ENCODE data around the gene NCR2. TPM values are rescaled to one million over a fixed set of nuclear protein-coding genes. Genes with fewer than 3 reads are reported as not detected.
A peak's percentile ranks its signal among the peaks of the same experiment; 100 is the strongest.

NCR2 gene
- total RNA-seq, 4 donors from 2014 or later, result not detected

DNA sequence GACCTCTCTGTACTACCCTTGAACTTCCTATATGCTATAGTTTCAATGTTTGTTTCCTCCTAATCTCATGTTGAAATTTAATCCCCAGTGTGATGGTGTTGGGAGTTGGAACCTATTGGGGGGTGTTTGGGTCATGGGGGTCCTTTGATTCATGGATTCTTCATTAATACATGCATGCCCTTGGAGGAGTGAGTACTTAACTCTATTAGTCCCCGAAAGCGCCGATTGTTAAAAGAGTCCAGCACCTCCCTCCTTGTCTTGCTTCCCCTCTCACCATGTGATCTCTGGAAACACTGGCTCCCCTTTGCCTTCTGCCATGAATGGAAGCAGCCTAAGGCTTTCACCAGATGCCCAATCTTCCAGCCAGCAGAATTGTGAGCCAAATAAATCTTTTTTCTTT lies 31.7 kb downstream of the NCR2 start:
- no peak overlapping the region for H3K4me3 ChIP-seq
- ATAC-seq, result no peak
- H3K36me3 ChIP-seq, result no peaks in the 10 kb centered on the region
- H3K9me3 ChIP-seq, result no peaks in the 10 kb centered on the region
- in situ Hi-C loops (cut with MboI; ENCODE audit: low sequenced_read_pairs in 4 of 4) (loop anchor here in 2 of 4 donors (10.0 kb wide), 1 partner anchor 228 kb away; no protein-coding TSS in a partner anchor), intact Hi-C loops (cut with DNase I; ENCODE audit: low total_unique reads) (loop anchor here (10.0 kb wide), 1 partner anchor 408 kb away; the partner anchor contains the start of gene FRS3)
- peaks cover 6 to 8% of the 10 kb centered on the region in 2 donors for H3K4me1 ChIP-seq
- no peak for DNase-seq
- peaks cover 44 to 54% (median 46%) of the 10 kb centered on the region in 3 donors for H3K27me3 ChIP-seq
- no peak for TF ChIP-seq POLR2A (IDR thresholded peaks at IDR 0.05)
- TF ChIP-seq, protein P1, sequence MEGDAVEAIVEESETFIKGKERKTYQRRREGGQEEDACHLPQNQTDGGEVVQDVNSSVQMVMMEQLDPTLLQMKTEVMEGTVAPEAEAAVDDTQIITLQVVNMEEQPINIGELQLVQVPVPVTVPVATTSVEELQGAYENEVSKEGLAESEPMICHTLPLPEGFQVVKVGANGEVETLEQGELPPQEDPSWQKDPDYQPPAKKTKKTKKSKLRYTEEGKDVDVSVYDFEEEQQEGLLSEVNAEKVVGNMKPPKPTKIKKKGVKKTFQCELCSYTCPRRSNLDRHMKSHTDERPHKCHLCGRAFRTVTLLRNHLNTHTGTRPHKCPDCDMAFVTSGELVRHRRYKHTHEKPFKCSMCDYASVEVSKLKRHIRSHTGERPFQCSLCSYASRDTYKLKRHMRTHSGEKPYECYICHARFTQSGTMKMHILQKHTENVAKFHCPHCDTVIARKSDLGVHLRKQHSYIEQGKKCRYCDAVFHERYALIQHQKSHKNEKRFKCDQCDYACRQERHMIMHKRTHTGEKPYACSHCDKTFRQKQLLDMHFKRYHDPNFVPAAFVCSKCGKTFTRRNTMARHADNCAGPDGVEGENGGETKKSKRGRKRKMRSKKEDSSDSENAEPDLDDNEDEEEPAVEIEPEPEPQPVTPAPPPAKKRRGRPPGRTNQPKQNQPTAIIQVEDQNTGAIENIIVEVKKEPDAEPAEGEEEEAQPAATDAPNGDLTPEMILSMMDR (IDR thresholded peaks at IDR 0.05 in 4 of 5, conservative IDR thresholded peaks at IDR 0.05 in 1 of 5), result no peak
- H3K27ac ChIP-seq, result no peak overlapping the region

DNA sequence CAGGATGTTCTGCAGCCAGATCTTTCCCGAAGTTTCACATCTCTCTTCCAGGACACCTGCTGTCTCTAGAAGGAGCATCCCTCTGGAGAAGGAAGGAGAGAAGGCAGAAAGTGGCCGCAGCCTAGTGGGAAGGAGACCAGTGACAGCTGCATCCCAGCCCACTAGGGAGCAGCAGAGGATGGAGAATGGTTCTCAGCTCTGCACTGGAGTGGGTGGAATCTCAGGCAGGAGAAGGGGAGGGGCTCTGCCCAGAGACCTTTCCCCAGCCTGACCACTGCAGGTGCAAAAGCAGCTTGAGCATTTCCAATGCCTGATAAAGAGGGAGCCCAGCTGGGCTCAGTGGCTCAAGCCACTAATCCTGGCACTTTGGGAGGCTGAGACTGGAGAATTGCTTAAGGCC lies 32.3 kb downstream of the NCR2 start:
- no peak for ATAC-seq
- H3K27ac ChIP-seq, result no peak overlapping the region
- no peak overlapping the region for H3K4me3 ChIP-seq
- DNase-seq, result no peak
- in situ Hi-C loops (cut with MboI; ENCODE audit: low sequenced_read_pairs in 4 of 4) (loop anchor here in 2 of 4 donors (10.0 kb wide), 1 partner anchor 227 kb away; no protein-coding TSS in a partner anchor), intact Hi-C loops (cut with DNase I; ENCODE audit: low total_unique reads) (loop anchor here (10.0 kb wide), 1 partner anchor 407 kb away; the partner anchor contains the start of gene FRS3)
- peaks cover 50 to 54% (median 52%) of the 10 kb centered on the region in 3 donors for H3K27me3 ChIP-seq
- H3K36me3 ChIP-seq, result no peaks in the 10 kb centered on the region
- no peak for TF ChIP-seq POLR2A (IDR thresholded peaks at IDR 0.05)
- TF ChIP-seq, protein P1 (IDR thresholded peaks at IDR 0.05 in 4 of 5, conservative IDR thresholded peaks at IDR 0.05 in 1 of 5), result no peak
- peaks cover 10 to 15% of the 10 kb centered on the region in 2 donors for H3K4me1 ChIP-seq
- H3K9me3 ChIP-seq, result no peaks in the 10 kb centered on the region

DNA sequence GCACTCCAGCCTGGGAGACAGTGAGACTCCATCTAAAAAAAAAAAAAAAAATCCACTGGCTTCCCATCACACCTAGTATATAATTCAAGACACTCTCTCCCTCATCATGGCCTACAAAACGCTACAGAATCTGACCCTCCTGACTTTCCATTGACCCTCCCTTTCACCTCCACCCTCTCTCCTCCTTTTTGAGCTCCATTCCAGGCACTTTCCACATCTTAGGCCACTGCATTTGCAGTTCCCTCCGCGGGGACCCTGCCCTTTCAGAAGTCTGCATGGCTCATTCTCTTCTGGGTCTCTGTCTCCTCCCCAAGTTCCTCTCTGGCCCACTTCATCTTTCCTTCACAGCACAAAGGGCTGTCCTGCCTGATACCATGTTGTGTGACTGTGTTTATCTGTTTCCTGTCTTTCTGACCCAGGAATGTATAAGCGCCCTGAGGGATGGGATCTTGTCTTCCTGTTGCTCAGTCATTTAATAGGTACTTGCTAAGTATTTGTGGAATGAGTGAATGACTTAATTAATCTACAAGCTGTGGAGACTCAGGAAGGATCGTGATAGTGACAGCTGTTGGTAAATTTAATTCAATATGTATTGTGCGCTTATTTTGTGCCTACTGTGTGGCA lies 35.2 kb downstream of the NCR2 start:
- no peak overlapping the region for H3K4me3 ChIP-seq
- no peak overlapping the region for H3K27ac ChIP-seq
- no peaks in the 10 kb centered on the region for H3K36me3 ChIP-seq
- intact Hi-C loops (cut with DNase I; ENCODE audit: low total_unique reads) (no loop called here), in situ Hi-C loops (cut with MboI; ENCODE audit: low sequenced_read_pairs in 4 of 4) (no loop called here)
- no peak for ATAC-seq
- no peak for DNase-seq
- H3K4me1 ChIP-seq, result peaks cover 23 to 39% of the 10 kb centered on the region in 2 donors
- H3K27me3 ChIP-seq, result peaks cover 63 to 69% (median 66%) of the 10 kb centered on the region in 3 donors
- no peaks in the 10 kb centered on the region for H3K9me3 ChIP-seq
- TF ChIP-seq, protein P1 (IDR thresholded peaks at IDR 0.05 in 4 of 5, conservative IDR thresholded peaks at IDR 0.05 in 1 of 5), result no peak
- TF ChIP-seq POLR2A (IDR thresholded peaks at IDR 0.05), result no peak

DNA sequence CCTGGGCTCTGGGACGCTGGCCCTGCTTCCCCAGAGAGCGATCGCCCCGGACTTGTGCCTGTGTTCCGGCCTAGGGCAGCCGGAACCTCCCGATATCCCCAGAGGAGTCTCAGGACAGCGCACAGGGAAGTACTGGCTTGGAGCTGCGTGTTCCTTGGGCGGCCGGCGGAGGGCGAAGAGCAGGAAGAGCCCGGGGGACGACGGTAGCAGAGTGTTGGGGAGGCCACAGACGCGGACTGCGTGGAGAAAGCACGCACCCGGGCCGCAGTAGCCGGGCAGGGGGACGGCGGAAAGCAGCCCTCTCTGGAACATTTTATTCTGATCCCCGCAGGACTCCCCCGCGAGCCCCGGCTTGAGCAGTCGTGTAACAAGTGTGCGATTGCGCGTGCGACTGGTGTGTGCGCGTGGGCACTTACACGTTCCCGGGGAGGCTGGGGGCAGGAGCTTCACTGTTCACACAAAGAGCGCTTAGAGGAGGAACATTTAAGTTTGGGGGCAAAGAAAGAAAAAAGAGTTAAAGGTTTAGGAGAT lies 36.1 kb downstream of the NCR2 start:
- peak overlapping the region; percentile 23 to 41 (median 31) for H3K4me3 ChIP-seq
- in situ Hi-C loops (cut with MboI; ENCODE audit: low sequenced_read_pairs in 4 of 4) (no loop called here), intact Hi-C loops (cut with DNase I; ENCODE audit: low total_unique reads) (no loop called here)
- H3K36me3 ChIP-seq, result no peaks in the 10 kb centered on the region
- TF ChIP-seq, protein P1 (IDR thresholded peaks at IDR 0.05 in 4 of 5, conservative IDR thresholded peaks at IDR 0.05 in 1 of 5), result no peak
- TF ChIP-seq POLR2A (IDR thresholded peaks at IDR 0.05), result no peak
- ATAC-seq (no peak), DNase-seq (no peak)
- H3K27me3 ChIP-seq, result peaks cover 70 to 75% (median 71%) of the 10 kb centered on the region in 3 donors
- H3K27ac ChIP-seq, result no peak overlapping the region
- no peaks in the 10 kb centered on the region for H3K9me3 ChIP-seq
- peaks cover 23 to 43% of the 10 kb centered on the region in 2 donors for H3K4me1 ChIP-seq
